K562 (cell line): ENCODE results near the gene SRC. TPM values are rescaled to one million over a fixed set of nuclear protein-coding genes. Genes with fewer than 3 reads are reported as not detected.

Source experiments
- ATAC-seq: fragments of 200-7000 bp; cut with Tn5 transposase; 3 replicates; pipeline ENCODE4 v1.9.1; 2020; ENCODE audit warnings: moderate library complexity
- BruUV-seq: library from RNA; stranded (reverse); fragments of 400-500 nt; replicated peaks from 2 replicates; lab custom pipeline; 2021; lab: Mats Ljungman, UMichigan
- CTCF ChIA-PET: fragments of 300-600 bp; formaldehyde crosslinking; extraction: SDS; loops from one replicate; lab custom pipeline; 2021; ENCODE audit warnings: low intra/inter-chr PET ratio; lab: Yijun Ruan, JAX
- POLR2A ChIA-PET: fragments of 300-600, 350-650 bp; sonication (Branson Sonifier 250); formaldehyde crosslinking; extraction: SDS; loops from one replicate; lab custom pipeline; 2021; ENCODE audit warnings: antibody characterized with exemption, inconsistent platforms; lab: Yijun Ruan, JAX
- DNase-seq, 4 experiments: peaks; one replicate each; pipeline versions ENCODE4 v3.0.0 to v3.0.0-alpha.2; 2011 to 2018; ENCODE audit warnings: low spot score in 3 of 4, mixed read lengths in 3 of 4; ENCODE audit errors: extremely low read depth in 1 of 4
- FAIRE-seq: peaks from 2 replicates; lab custom pipeline; 2011; peaks lifted over from hg19 to GRCh38; lab: Jason Lieb, UNC
- H2AFZ ChIP-seq: 2 replicates; pipeline ENCODE4 v1.6.0; 2011; ENCODE audit warnings: low read depth, low read length, control low read depth, inconsistent platforms
- H3K27ac ChIP-seq: fragments of 200-600 bp; 3 replicates; pipeline ENCODE4 v1.8.0; 2011; ENCODE audit warnings: low read depth, mild to moderate bottlenecking, control low read depth, inconsistent platforms, low read length, moderate library complexity, mixed read lengths; ENCODE audit errors: extremely low read depth
- H3K27me3 ChIP-seq, 2 experiments: fragments of 300-600 bp in 1 of 2; 2 replicates in 1 of 2; 3 replicates in 1 of 2; pipeline versions ENCODE4 v1.6.0 to v1.8.0; 2011; ENCODE audit warnings: inconsistent platforms in 2 of 2, low read length in 2 of 2, mild to moderate bottlenecking in 1 of 2, mixed read lengths in 1 of 2, moderate library complexity in 1 of 2; ENCODE audit not compliant: control insufficient read depth in 2 of 2, insufficient read depth in 2 of 2
- H3K36me3 ChIP-seq: fragments of 300-600 bp; 3 replicates; pipeline ENCODE4 v1.8.0; 2011; ENCODE audit warnings: mild to moderate bottlenecking, low read length, inconsistent platforms; ENCODE audit not compliant: control insufficient read depth, insufficient read depth
- H3K4me1 ChIP-seq, 2 experiments: fragments of 200-600 bp in 1 of 2; replicated peaks in 1 of 2; 2 replicates in 1 of 2; 3 replicates in 1 of 2; pipeline versions ENCODE4 v1.5.1 to v1.8.0; 2011; ENCODE audit warnings: inconsistent platforms in 2 of 2, low read length in 2 of 2, mild to moderate bottlenecking in 1 of 2, mixed read lengths in 1 of 2, moderate library complexity in 1 of 2; ENCODE audit not compliant: control insufficient read depth in 2 of 2, insufficient read depth in 2 of 2
- H3K4me2 ChIP-seq: 2 replicates; pipeline ENCODE4 v1.6.1; 2011; ENCODE audit warnings: low read length, control low read depth, inconsistent platforms, mixed read lengths; ENCODE audit not compliant: insufficient read depth
- H3K4me3 ChIP-seq: fragments of 200-600 bp; sonication (generic), shearing (Covaris generic); 2 replicates; pipeline ENCODE4 v1.5.1; 2016; ENCODE audit warnings: control low read depth, inconsistent platforms
- H3K79me2 ChIP-seq: fragments of 200-600 bp; 3 replicates; pipeline ENCODE4 v1.8.0; 2011; ENCODE audit warnings: low read length, inconsistent platforms; ENCODE audit not compliant: control insufficient read depth, insufficient read depth
- H3K9ac ChIP-seq, 2 experiments: 2 replicates each; pipeline versions ENCODE4 v1.6.0 to v1.6.1; 2011; ENCODE audit warnings: low read depth in 2 of 2, low read length in 2 of 2, control low read depth in 1 of 2, inconsistent platforms in 1 of 2, mild to moderate bottlenecking in 1 of 2, mixed read lengths in 1 of 2; ENCODE audit not compliant: insufficient read depth in 1 of 2
- H3K9me1 ChIP-seq: one replicate; pipeline ENCODE4 v1.6.0; 2011; ENCODE audit warnings: inconsistent platforms, mild to moderate bottlenecking, low read length, moderate library complexity; ENCODE audit not compliant: control insufficient read depth, insufficient read depth
- H3K9me3 ChIP-seq: replicated peaks from 2 replicates; pipeline ENCODE4 v1.5.1; 2011; ENCODE audit warnings: low read depth, low read length, inconsistent platforms; ENCODE audit not compliant: control insufficient read depth, insufficient read depth
- H4K20me1 ChIP-seq: replicated peaks from 2 replicates; pipeline ENCODE4 v1.6.1; 2011; ENCODE audit warnings: low read length, inconsistent platforms, mixed read lengths; ENCODE audit not compliant: control insufficient read depth, insufficient read depth
- ZFP36 ChIP-seq: fragments of 150-350 bp; IDR thresholded peaks from 2 replicates; pipeline ENCODE4 v1.6.1; 2018; ENCODE audit warnings: low read length, low read depth; ENCODE audit not compliant: partially characterized antibody
- ZNF175 ChIP-seq: fragments of 200-800 bp; sonication (Bioruptor generic); IDR thresholded peaks from 2 replicates; pipeline ENCODE4 v1.6.1; 2016; ENCODE audit warnings: low read depth, mild to moderate bottlenecking, missing genetic modification characterization, missing compliant biosample characterization
- ZSCAN32 ChIP-seq: fragments of 450-650 bp; formaldehyde crosslinking; IDR thresholded peaks from 2 replicates; pipeline ENCODE4 v1.4.0; 2020; ENCODE audit warnings: mild to moderate bottlenecking, moderate library complexity
- WGBS: fragments of 100-300 bp; shearing (Covaris generic); methylation state at CpG from one replicate; pipeline ENCODE4 v1.1.6; 2016; ENCODE audit warnings: low coverage, mixed read lengths; ENCODE audit not compliant: insufficient coverage; ENCODE audit errors: missing lambda C conversion rate; 5-methylcytosine and 5-hydroxymethylcytosine counted together
- in situ Hi-C: fragments of 300-500 bp; cut with MboI; formaldehyde crosslinking; loops from 4 replicates; pipeline ENCODE4 v1.15.0; 2018; ENCODE audit warnings: inconsistent platforms, mixed read lengths
- intact Hi-C: fragments of 100-400 bp; cut with micrococcal nuclease; formaldehyde crosslinking; loops from 2 replicates; pipeline ENCODE4 v1.14.2; 2022
- polyA plus RNA-seq, 8 experiments: library from polyadenylated mRNA; depleted of rRNA in 4 of 8; stranded (reverse) in 5 of 8; unstranded in 3 of 8; fragments of >200 nt; fragmentation: Nextera tagmentation in 2 of 8; fragmentation: Illumina TruSeq in 1 of 8; extraction: Ambion mirVana in 2 of 8; extraction: Trizol in 1 of 8; gene quantifications; 2 replicates each; pipeline versions ENCODE4 v1.2.1 to v1.2.3, GENCODE V29; 2011 to 2014; ENCODE audit warnings: inconsistent platforms in 1 of 8, missing spikeins in 1 of 8
- total RNA-seq, 7 experiments: library from RNA; depleted of rRNA in 6 of 7; stranded (reverse); fragments of >200 nt in 6 of 7; fragmentation: Illumina TruSeq in 2 of 7; extraction: Trizol in 2 of 7; gene quantifications; 2 replicates each; pipeline versions ENCODE4 v1.2.1 to v1.2.3, GENCODE V29; 2011 to 2021; ENCODE audit warnings: low replicate concordance in 1 of 7
- TF ChIP-seq, protein P1 (sequence below): fragments of 450-650 bp; IDR thresholded peaks from 2 replicates; pipeline ENCODE4 v1.6.1; 2016; ENCODE audit warnings: borderline replicate concordance

The SRC gene
- total and polyA plus RNA-seq, 9 of the 15 experiments (the other 6 are each of a cell fraction or from before 2014, with no cell fraction given): 0.06 to 8.5 (median 3.1) TPM

DNA sequence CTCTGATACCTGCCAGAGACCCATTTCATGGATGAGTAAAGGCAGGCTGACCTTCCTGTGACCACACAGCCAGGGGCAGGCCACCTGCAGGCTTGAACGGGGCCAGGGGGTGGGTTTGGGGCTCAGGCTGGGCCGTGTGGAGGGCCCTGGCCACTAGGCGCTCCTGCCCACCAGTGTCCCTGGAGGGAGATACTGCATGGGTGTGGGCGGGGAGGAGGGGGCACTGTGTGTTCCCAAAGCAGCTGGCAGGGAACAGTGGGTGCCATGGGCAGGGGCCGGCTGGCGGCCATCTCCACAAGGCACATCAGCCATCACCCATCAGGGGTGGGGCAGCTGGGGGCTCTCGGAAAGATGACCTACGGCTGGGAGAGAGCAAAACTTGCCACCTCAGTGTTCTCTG lies 15.4 kb downstream of the SRC start:
- Histone ChIP-seq H3K9me3 (no peaks in the 10 kb centered on the region), H3K27ac (no peak overlapping the region), H3K36me3 (peaks cover 5% of the 10 kb centered on the region; the same call in 1 of the 3 replicates), H4K20me1 (peaks cover 10% of the 10 kb centered on the region; the same call in 1 of the 2 replicates), H3K4me3 (no peak overlapping the region), H3K9me1 (no peaks in the 10 kb centered on the region), H3K4me2 (no peak overlapping the region), H3K4me1 (peaks cover 0 to 34% of the 10 kb centered on the region in 2 experiments; a peak in 2 of 5 replicates), H3K9ac (peak overlapping the region in 1 of 2 experiments; percentile 32; a peak in 1 of 4 replicates), H3K27me3 (no peaks in the 10 kb centered on the region), H3K79me2 (no peaks in the 10 kb centered on the region), H2AFZ (no peak overlapping the region)
- FAIRE-seq (no peak), ATAC-seq (no peak), DNase-seq (no peak)
- in situ Hi-C loops: no loop called here
- ChIA-PET POLR2A (interaction anchor here (1.2 kb wide), 1 partner anchor 16 kb away, joined by 3 read pairs; no protein-coding TSS in a partner anchor), CTCF (no interaction called here)
- intact Hi-C loops: no loop called here
- 52% methylated on average over 7 of the region's 8 CpGs for WGBS
- BruUV-seq: no TSS peak
- no peak for TF ChIP-seq ZNF175
- no peak for TF ChIP-seq ZSCAN32 (CRISPR knock-in tag)

DNA sequence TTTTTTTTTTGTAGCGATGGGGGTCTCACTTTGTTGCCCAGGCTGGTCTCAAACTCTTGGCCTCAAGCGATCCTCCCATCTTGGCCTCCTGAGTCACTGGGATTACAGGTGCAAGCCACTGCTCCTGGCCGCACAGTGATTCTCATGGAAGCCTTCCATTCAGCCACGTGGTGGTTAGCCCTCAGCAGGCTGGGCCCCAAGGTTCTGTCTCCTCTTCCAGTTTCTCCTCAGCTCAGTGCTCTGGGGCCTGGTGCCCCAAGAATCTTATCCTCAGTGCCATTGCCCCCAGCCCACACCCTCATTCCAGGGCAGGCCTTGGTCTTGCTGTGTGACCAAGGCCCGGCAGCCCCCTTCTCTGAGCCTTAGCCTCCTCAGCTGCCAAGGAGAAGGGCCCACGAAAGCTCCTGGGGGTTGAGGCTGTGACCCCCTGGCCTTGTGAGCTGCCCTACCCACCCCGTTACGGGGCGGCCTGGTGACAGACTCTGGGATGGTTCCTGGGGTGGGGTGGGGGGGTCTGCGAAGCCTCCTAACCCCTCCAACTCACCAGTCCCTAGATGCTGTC lies 16.4 kb downstream of the SRC start:
- in situ Hi-C loops: no loop called here

More for the DNA sequence above, 16.4 kb downstream of the SRC start:
- Histone ChIP-seq H3K36me3 (peaks cover 5% of the 10 kb centered on the region; the same call in 1 of the 3 replicates), H3K27me3 (no peaks in the 10 kb centered on the region), H3K9ac (no peak overlapping the region), H4K20me1 (peaks cover 8% of the 10 kb centered on the region; the same call in 1 of the 2 replicates), H3K79me2 (no peaks in the 10 kb centered on the region), H3K4me2 (no peak overlapping the region), H3K27ac (no peak overlapping the region), H2AFZ (no peak overlapping the region), H3K9me3 (no peaks in the 10 kb centered on the region), H3K4me1 (peaks cover 0 to 34% of the 10 kb centered on the region in 2 experiments; a peak in 2 of 5 replicates), H3K9me1 (no peaks in the 10 kb centered on the region), H3K4me3 (no peak overlapping the region)
- WGBS: 45% methylated on average over 4 of the region's 10 CpGs
- DNase-seq (no peak), ATAC-seq (no peak), FAIRE-seq (no peak)
- ChIA-PET CTCF (no interaction called here), POLR2A (interaction anchor here (1.1 kb wide), 1 partner anchor 9 kb away, joined by 3 read pairs; no protein-coding TSS in a partner anchor)
- no TSS peak for BruUV-seq
- TF ChIP-seq ZFP36: peak; percentile 14
- TF ChIP-seq, protein P1, sequence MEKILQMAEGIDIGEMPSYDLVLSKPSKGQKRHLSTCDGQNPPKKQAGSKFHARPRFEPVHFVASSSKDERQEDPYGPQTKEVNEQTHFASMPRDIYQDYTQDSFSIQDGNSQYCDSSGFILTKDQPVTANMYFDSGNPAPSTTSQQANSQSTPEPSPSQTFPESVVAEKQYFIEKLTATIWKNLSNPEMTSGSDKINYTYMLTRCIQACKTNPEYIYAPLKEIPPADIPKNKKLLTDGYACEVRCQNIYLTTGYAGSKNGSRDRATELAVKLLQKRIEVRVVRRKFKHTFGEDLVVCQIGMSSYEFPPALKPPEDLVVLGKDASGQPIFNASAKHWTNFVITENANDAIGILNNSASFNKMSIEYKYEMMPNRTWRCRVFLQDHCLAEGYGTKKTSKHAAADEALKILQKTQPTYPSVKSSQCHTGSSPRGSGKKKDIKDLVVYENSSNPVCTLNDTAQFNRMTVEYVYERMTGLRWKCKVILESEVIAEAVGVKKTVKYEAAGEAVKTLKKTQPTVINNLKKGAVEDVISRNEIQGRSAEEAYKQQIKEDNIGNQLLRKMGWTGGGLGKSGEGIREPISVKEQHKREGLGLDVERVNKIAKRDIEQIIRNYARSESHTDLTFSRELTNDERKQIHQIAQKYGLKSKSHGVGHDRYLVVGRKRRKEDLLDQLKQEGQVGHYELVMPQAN: no peak
- intact Hi-C loops: no loop called here
